ENCODE data around the gene FAF1.

FAF1 gene

GRCh38 chr1:50979937-50980336 is 19.9 kb upstream of the FAF1 start:
- no peak for TF ChIP-seq ZNF701 (tag by site-specific recombination; IDR thresholded peaks at IDR 0.05)
- TF ChIP-seq KLF10 (tag by site-specific recombination; IDR thresholded peaks at IDR 0.05), result no peak
- TF ChIP-seq ZNF660 (tag by site-specific recombination; IDR thresholded peaks at IDR 0.05), result no peak
- TF ChIP-seq ZBTB7A (tag by site-specific recombination; IDR thresholded peaks at IDR 0.05; ENCODE audit: low read depth), result no peak
- TF ChIP-seq, protein P1, sequence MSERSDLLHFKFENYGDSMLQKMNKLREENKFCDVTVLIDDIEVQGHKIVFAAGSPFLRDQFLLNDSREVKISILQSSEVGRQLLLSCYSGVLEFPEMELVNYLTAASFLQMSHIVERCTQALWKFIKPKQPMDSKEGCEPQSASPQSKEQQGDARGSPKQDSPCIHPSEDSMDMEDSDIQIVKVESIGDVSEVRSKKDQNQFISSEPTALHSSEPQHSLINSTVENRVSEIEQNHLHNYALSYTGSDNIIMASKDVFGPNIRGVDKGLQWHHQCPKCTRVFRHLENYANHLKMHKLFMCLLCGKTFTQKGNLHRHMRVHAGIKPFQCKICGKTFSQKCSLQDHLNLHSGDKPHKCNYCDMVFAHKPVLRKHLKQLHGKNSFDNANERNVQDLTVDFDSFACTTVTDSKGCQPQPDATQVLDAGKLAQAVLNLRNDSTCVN (tag by site-specific recombination; optimal IDR thresholded peaks at IDR 0.05), result no peak
- H3K27ac ChIP-seq (ENCODE audit: extremely low read depth, low read depth, low read length), result no peak overlapping the region
- peak overlapping the region; percentile 98 for H3K4me3 ChIP-seq (ENCODE audit: low read depth, low read length)
- H3K36me3 ChIP-seq (ENCODE audit: control insufficient read depth in 2 of 2, insufficient read depth in 1 of 2, low read length in 2 of 2), result no peaks in the 10 kb centered on the region
- peaks cover 21% of the 10 kb centered on the region for H3K4me1 ChIP-seq (ENCODE audit: control insufficient read depth, insufficient read depth, low read length)
- CTCF ChIA-PET, result interaction anchor here (1.4 to 3.2 kb wide), 2 partner anchors 10 to 18 kb away, joined by 9 to 13 read pairs; partner anchors contain the start of genes CDKN2C and FAF1
- no peaks in the 10 kb centered on the region for H3K9me3 ChIP-seq (ENCODE audit: control insufficient read depth, insufficient read depth, low read depth, low read length)
- POLR2A ChIA-PET, result interaction anchor here (8.1 kb wide), 1 partner anchor 11 kb away, joined by 157 read pairs; the partner anchor contains the start of gene CDKN2C

- POLR2A ChIA-PET, result interaction anchor here (3.5 to 8.1 kb wide), 2 partner anchors 10 to 19 kb away, joined by 16 to 157 read pairs; partner anchors contain the start of genes CDKN2C and FAF1
- H3K27ac ChIP-seq (ENCODE audit: extremely low read depth, low read depth, low read length), result peak overlapping the region; percentile 99
- peak overlapping the region; percentile 98 for H3K4me3 ChIP-seq (ENCODE audit: low read depth, low read length)
- H3K9me3 ChIP-seq (ENCODE audit: control insufficient read depth, insufficient read depth, low read depth, low read length), result no peaks in the 10 kb centered on the region
- CTCF ChIA-PET, result interaction anchor here (0.6 to 3.2 kb wide), 6 partner anchors 9 to 375 kb away, joined by 3 to 13 read pairs (median 4); partner anchors contain the start of genes CDKN2C and FAF1
- peaks cover 15% of the 10 kb centered on the region for H3K4me1 ChIP-seq (ENCODE audit: control insufficient read depth, insufficient read depth, low read length)
- H3K36me3 ChIP-seq (ENCODE audit: control insufficient read depth in 2 of 2, insufficient read depth in 1 of 2, low read length in 2 of 2), result peaks cover 0 to 2% of the 10 kb centered on the region in 2 experiments; a peak in 1 of 3 replicates
- no peak for TF ChIP-seq ZNF48 (tag by site-specific recombination; IDR thresholded peaks at IDR 0.05)
- peak; percentile 48; the same call in 1 of the 2 replicates for TF ChIP-seq ZXDB (tag by site-specific recombination; IDR thresholded peaks at IDR 0.05)
- TF ChIP-seq, protein P2, sequence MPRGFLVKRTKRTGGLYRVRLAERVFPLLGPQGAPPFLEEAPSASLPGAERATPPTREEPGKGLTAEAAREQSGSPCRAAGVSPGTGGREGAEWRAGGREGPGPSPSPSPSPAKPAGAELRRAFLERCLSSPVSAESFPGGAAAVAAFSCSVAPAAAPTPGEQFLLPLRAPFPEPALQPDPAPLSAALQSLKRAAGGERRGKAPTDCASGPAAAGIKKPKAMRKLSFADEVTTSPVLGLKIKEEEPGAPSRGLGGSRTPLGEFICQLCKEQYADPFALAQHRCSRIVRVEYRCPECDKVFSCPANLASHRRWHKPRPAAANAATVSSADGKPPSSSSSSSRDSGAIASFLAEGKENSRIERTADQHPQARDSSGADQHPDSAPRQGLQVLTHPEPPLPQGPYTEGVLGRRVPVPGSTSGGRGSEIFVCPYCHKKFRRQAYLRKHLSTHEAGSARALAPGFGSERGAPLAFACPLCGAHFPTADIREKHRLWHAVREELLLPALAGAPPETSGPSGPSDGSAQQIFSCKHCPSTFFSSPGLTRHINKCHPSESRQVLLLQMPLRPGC (tag by site-specific recombination; IDR thresholded peaks at IDR 0.05), result no peak
- TF ChIP-seq BCL11A (tag by site-specific recombination; IDR thresholded peaks at IDR 0.05; ENCODE audit: low read depth), result no peak
- no peak for TF ChIP-seq ZNF112 (tag by site-specific recombination; IDR thresholded peaks at IDR 0.05)
- TF ChIP-seq ZNF16 (tag by site-specific recombination; IDR thresholded peaks at IDR 0.05; ENCODE audit: low read depth), result no peak
- TF ChIP-seq ZNF169 (tag by site-specific recombination; IDR thresholded peaks at IDR 0.05), result no peak
- TF ChIP-seq, protein P3, sequence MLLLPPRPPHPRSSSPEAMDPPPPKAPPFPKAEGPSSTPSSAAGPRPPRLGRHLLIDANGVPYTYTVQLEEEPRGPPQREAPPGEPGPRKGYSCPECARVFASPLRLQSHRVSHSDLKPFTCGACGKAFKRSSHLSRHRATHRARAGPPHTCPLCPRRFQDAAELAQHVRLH (tag by site-specific recombination; IDR thresholded peaks at IDR 0.05), result no peak
- no peak for TF ChIP-seq ZNF792 (tag by site-specific recombination; IDR thresholded peaks at IDR 0.05)
- TF ChIP-seq ZNF10 (tag by site-specific recombination; IDR thresholded peaks at IDR 0.05), result no peak; the same call in 1 of the 2 replicates
- TF ChIP-seq HOXD13 (CRISPR knock-in tag; IDR thresholded peaks at IDR 0.05; ENCODE audit: borderline replicate concordance), result no peak
- TF ChIP-seq ZNF426 (tag by site-specific recombination; IDR thresholded peaks at IDR 0.05), result no peak
- TF ChIP-seq, protein P4, sequence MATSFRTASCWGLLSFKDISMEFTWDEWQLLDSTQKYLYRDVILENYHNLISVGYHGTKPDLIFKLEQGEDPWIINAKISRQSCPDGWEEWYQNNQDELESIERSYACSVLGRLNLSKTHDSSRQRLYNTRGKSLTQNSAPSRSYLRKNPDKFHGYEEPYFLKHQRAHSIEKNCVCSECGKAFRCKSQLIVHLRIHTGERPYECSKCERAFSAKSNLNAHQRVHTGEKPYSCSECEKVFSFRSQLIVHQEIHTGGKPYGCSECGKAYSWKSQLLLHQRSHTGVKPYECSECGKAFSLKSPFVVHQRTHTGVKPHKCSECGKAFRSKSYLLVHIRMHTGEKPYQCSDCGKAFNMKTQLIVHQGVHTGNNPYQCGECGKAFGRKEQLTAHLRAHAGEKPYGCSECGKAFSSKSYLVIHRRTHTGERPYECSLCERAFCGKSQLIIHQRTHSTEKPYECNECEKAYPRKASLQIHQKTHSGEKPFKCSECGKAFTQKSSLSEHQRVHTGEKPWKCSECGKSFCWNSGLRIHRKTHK (tag by site-specific recombination; IDR thresholded peaks at IDR 0.05), result no peak
- TF ChIP-seq, protein P5, sequence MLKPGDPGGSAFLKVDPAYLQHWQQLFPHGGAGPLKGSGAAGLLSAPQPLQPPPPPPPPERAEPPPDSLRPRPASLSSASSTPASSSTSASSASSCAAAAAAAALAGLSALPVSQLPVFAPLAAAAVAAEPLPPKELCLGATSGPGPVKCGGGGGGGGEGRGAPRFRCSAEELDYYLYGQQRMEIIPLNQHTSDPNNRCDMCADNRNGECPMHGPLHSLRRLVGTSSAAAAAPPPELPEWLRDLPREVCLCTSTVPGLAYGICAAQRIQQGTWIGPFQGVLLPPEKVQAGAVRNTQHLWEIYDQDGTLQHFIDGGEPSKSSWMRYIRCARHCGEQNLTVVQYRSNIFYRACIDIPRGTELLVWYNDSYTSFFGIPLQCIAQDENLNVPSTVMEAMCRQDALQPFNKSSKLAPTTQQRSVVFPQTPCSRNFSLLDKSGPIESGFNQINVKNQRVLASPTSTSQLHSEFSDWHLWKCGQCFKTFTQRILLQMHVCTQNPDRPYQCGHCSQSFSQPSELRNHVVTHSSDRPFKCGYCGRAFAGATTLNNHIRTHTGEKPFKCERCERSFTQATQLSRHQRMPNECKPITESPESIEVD (tag by site-specific recombination; IDR thresholded peaks at IDR 0.05), result peak; percentile 86
- TF ChIP-seq SP7 (tag by site-specific recombination; IDR thresholded peaks at IDR 0.05), result 0 out of 2 replicates have a peak, but pooled peaks have one; percentile 30
- no peak for TF ChIP-seq ZNF146 (tag by site-specific recombination; IDR thresholded peaks at IDR 0.05)
- TF ChIP-seq, protein P6, sequence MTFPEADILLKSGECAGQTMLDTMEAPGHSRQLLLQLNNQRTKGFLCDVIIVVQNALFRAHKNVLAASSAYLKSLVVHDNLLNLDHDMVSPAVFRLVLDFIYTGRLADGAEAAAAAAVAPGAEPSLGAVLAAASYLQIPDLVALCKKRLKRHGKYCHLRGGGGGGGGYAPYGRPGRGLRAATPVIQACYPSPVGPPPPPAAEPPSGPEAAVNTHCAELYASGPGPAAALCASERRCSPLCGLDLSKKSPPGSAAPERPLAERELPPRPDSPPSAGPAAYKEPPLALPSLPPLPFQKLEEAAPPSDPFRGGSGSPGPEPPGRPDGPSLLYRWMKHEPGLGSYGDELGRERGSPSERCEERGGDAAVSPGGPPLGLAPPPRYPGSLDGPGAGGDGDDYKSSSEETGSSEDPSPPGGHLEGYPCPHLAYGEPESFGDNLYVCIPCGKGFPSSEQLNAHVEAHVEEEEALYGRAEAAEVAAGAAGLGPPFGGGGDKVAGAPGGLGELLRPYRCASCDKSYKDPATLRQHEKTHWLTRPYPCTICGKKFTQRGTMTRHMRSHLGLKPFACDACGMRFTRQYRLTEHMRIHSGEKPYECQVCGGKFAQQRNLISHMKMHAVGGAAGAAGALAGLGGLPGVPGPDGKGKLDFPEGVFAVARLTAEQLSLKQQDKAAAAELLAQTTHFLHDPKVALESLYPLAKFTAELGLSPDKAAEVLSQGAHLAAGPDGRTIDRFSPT (tag by site-specific recombination; IDR thresholded peaks at IDR 0.05), result no peak
- peak; percentile 66; the same call in 1 of the 2 replicates for TF ChIP-seq ZNF629 (tag by site-specific recombination; IDR thresholded peaks at IDR 0.05)
- no peak for TF ChIP-seq GFI1B (tag by site-specific recombination; IDR thresholded peaks at IDR 0.05)
- no peak for TF ChIP-seq ZNF391 (tag by site-specific recombination; IDR thresholded peaks at IDR 0.05; ENCODE audit: borderline replicate concordance, low read depth)
Observed at GRCh38 chr1:50978852-50979781, 19.1 kb upstream of the FAF1 start.

All from HEK293 (cell line).